Measurements from ENCODE around the gene TUBGCP2.

DNA sequence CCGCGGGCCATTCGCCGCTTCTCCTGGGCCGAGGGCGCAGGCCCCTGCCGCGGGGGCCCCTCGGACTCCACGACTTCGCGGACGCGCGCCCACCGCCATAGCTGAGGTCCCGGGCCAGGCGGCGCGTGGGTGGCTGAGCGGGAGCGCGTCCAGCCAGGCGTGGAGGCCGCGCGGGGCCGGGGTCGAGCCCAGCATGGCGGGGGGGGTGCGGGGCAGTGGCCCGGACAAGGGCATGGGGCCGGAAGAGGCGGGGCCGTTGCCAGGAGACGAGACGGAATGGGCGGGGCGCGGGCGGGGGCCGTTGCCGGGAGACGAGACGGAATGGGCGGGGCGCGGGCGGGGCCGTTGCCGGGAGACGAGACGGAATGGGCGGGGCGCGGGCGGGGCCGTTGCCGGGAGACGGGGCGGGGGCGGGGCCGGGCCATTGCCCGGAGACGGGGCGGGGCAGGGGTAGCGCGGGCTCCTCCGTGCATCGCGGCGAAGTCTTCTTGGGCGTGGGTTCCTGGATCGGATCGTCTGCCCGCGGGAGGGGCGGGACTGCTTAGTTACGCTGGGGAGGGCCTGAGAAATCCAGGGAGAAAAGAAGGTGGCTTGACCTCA lies 46.8 kb downstream of the TUBGCP2 start:
- TF ChIP-seq, protein P1, sequence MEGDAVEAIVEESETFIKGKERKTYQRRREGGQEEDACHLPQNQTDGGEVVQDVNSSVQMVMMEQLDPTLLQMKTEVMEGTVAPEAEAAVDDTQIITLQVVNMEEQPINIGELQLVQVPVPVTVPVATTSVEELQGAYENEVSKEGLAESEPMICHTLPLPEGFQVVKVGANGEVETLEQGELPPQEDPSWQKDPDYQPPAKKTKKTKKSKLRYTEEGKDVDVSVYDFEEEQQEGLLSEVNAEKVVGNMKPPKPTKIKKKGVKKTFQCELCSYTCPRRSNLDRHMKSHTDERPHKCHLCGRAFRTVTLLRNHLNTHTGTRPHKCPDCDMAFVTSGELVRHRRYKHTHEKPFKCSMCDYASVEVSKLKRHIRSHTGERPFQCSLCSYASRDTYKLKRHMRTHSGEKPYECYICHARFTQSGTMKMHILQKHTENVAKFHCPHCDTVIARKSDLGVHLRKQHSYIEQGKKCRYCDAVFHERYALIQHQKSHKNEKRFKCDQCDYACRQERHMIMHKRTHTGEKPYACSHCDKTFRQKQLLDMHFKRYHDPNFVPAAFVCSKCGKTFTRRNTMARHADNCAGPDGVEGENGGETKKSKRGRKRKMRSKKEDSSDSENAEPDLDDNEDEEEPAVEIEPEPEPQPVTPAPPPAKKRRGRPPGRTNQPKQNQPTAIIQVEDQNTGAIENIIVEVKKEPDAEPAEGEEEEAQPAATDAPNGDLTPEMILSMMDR (IDR thresholded peaks at IDR 0.05), result no peak
- no peak for TF ChIP-seq EZH2 (IDR thresholded peaks at IDR 0.05)

Data from neural progenitor cell (in vitro differentiated cells).